ENCODE data around the gene CDKAL1. TPM values are rescaled to one million over a fixed set of nuclear protein-coding genes. Genes with fewer than 3 reads are reported as not detected.

CDKAL1 gene
- total and polyA plus RNA-seq, 4 donors: 2.0 to 12.9 (median 6.7) TPM

DNA sequence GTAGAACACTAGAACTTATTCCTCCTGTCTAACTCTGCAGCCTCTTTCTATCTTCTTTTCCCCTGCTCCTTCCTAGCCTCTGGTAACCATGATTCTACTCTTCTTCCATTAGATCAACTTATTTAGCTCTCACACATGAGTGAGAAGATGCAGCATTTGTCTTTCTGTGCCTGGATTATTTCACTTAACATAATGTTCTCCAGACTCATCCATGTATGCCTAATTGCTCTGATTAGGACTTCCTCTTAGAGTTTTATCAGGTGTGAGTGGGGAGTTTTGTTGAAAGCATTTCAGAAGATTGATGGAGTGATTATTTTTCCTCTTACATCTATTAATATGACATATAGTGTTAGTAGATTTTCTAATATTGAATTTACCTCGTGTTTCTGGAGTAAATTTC is 140.4 kb downstream of the CDKAL1 start:
- Histone ChIP-seq H3K4me3 (ENCODE audit: low read depth in 1 of 3, low read length in 3 of 3) (no peak overlapping the region), H3K4me1 (ENCODE audit: control insufficient read depth in 4 of 4, insufficient read depth in 4 of 4, low read length in 3 of 4) (no peaks in the 10 kb centered on the region), H3K27ac (ENCODE audit: low read depth in 1 of 2, low read length in 2 of 2) (no peak overlapping the region), H3K9me3 (ENCODE audit: control insufficient read depth in 4 of 4, low read length in 3 of 4) (no peaks in the 10 kb centered on the region), H3K27me3 (ENCODE audit: control insufficient read depth in 4 of 4, insufficient read depth in 4 of 4, low read length in 3 of 4) (no peaks in the 10 kb centered on the region), H3K9ac (ENCODE audit: low read depth in 1 of 2, low read length in 2 of 2) (no peak overlapping the region), H3K36me3 (ENCODE audit: control insufficient read depth in 4 of 4, insufficient read depth in 3 of 4, low read depth in 1 of 4, low read length in 3 of 4) (no peaks in the 10 kb centered on the region)
- TF ChIP-seq, protein P1, sequence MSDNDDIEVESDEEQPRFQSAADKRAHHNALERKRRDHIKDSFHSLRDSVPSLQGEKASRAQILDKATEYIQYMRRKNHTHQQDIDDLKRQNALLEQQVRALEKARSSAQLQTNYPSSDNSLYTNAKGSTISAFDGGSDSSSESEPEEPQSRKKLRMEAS (IDR thresholded peaks at IDR 0.05): no peak
- TF ChIP-seq EGR1 (IDR thresholded peaks at IDR 0.05; ENCODE audit: low read depth in 2 of 2) (no peak), HNF4G (IDR thresholded peaks at IDR 0.05) (no peak), SP1 (IDR thresholded peaks at IDR 0.05) (no peak), RXRA (IDR thresholded peaks at IDR 0.05) (no peak), HNF4A (conservative IDR thresholded peaks at IDR 0.05) (no peak), YY1 (IDR thresholded peaks at IDR 0.05) (no peak), JUND (IDR thresholded peaks at IDR 0.05) (no peak), NR2F2 (IDR thresholded peaks at IDR 0.05) (no peak), FOXA1 (IDR thresholded peaks at IDR 0.05) (no peak), RAD21 (IDR thresholded peaks at IDR 0.05) (no peak), GABPA (IDR thresholded peaks at IDR 0.05 in 1 of 2, conservative IDR thresholded peaks at IDR 0.05 in 1 of 2) (no peak), FOXA2 (IDR thresholded peaks at IDR 0.05) (no peak)
- TF ChIP-seq, protein P2, sequence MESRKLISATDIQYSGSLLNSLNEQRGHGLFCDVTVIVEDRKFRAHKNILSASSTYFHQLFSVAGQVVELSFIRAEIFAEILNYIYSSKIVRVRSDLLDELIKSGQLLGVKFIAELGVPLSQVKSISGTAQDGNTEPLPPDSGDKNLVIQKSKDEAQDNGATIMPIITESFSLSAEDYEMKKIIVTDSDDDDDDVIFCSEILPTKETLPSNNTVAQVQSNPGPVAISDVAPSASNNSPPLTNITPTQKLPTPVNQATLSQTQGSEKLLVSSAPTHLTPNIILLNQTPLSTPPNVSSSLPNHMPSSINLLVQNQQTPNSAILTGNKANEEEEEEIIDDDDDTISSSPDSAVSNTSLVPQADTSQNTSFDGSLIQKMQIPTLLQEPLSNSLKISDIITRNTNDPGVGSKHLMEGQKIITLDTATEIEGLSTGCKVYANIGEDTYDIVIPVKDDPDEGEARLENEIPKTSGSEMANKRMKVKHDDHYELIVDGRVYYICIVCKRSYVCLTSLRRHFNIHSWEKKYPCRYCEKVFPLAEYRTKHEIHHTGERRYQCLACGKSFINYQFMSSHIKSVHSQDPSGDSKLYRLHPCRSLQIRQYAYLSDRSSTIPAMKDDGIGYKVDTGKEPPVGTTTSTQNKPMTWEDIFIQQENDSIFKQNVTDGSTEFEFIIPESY (IDR thresholded peaks at IDR 0.05): no peak
- TF ChIP-seq, protein P3, sequence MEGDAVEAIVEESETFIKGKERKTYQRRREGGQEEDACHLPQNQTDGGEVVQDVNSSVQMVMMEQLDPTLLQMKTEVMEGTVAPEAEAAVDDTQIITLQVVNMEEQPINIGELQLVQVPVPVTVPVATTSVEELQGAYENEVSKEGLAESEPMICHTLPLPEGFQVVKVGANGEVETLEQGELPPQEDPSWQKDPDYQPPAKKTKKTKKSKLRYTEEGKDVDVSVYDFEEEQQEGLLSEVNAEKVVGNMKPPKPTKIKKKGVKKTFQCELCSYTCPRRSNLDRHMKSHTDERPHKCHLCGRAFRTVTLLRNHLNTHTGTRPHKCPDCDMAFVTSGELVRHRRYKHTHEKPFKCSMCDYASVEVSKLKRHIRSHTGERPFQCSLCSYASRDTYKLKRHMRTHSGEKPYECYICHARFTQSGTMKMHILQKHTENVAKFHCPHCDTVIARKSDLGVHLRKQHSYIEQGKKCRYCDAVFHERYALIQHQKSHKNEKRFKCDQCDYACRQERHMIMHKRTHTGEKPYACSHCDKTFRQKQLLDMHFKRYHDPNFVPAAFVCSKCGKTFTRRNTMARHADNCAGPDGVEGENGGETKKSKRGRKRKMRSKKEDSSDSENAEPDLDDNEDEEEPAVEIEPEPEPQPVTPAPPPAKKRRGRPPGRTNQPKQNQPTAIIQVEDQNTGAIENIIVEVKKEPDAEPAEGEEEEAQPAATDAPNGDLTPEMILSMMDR (IDR thresholded peaks at IDR 0.05; ENCODE audit: low read depth, low read length, missing input control): no peak
- TF ChIP-seq, protein P4, sequence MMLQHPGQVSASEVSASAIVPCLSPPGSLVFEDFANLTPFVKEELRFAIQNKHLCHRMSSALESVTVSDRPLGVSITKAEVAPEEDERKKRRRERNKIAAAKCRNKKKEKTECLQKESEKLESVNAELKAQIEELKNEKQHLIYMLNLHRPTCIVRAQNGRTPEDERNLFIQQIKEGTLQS (IDR thresholded peaks at IDR 0.05): no peak
- 82% methylated on average over 1 of the region's 1 CpG for WGBS
- DNase-seq (ENCODE audit: low spot score): no peak

DNA sequence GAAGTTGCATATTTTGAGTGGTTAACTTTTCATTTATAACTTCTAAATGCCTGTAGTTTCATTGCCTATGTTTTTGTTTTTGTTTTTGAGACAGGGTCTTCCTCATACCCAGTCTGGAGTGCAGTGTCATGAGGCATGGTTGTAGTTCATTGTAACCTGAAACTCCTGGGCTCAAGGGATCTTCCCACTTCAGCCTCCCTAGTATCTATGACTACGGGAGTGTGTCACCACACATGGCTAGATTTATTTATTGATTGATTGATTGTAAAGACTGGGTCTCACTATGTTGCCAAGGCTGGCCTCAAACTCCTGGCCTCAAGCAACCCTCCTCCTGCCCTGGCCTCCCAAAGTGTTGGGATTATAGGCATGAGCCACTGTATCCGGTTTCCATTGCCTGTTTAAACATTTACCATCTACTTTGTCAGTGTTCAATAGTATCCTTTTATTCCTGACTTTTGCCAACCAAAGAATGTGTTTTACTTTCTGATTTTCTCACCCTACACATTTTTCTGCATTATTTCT is 144.6 kb downstream of the CDKAL1 start:
- H3K27me3 ChIP-seq (ENCODE audit: control insufficient read depth in 4 of 4, insufficient read depth in 4 of 4, low read length in 3 of 4): no peaks in the 10 kb centered on the region
- H3K4me3 ChIP-seq (ENCODE audit: low read depth in 1 of 3, low read length in 3 of 3): no peak overlapping the region
- no peak for DNase-seq (ENCODE audit: low spot score)
- H3K4me1 ChIP-seq (ENCODE audit: control insufficient read depth in 4 of 4, insufficient read depth in 4 of 4, low read length in 3 of 4): peaks cover 0 to 5% (median 0%) of the 10 kb centered on the region in 4 donors
- H3K27ac ChIP-seq (ENCODE audit: low read depth in 1 of 2, low read length in 2 of 2): no peak overlapping the region
- no peak overlapping the region for H3K9ac ChIP-seq (ENCODE audit: low read depth in 1 of 2, low read length in 2 of 2)
- no peaks in the 10 kb centered on the region for H3K9me3 ChIP-seq (ENCODE audit: control insufficient read depth in 4 of 4, low read length in 3 of 4)
- 93% methylated on average over 2 of the region's 2 CpGs for WGBS
- H3K36me3 ChIP-seq (ENCODE audit: control insufficient read depth in 4 of 4, insufficient read depth in 3 of 4, low read depth in 1 of 4, low read length in 3 of 4): no peaks in the 10 kb centered on the region
- TF ChIP-seq EGR1 (IDR thresholded peaks at IDR 0.05; ENCODE audit: low read depth in 2 of 2) (no peak), TAF1 (conservative IDR thresholded peaks at IDR 0.05) (no peak), SP1 (IDR thresholded peaks at IDR 0.05) (no peak), FOXA2 (IDR thresholded peaks at IDR 0.05) (no peak), RAD21 (IDR thresholded peaks at IDR 0.05) (no peak), GABPA (IDR thresholded peaks at IDR 0.05 in 1 of 2, conservative IDR thresholded peaks at IDR 0.05 in 1 of 2) (no peak), HNF4A (conservative IDR thresholded peaks at IDR 0.05) (no peak)
- TF ChIP-seq, protein P2 (IDR thresholded peaks at IDR 0.05): no peak
- TF ChIP-seq, protein P3 (IDR thresholded peaks at IDR 0.05; ENCODE audit: low read depth, low read length, missing input control): no peak
- TF ChIP-seq, protein P1 (IDR thresholded peaks at IDR 0.05): no peak
- TF ChIP-seq, protein P4 (IDR thresholded peaks at IDR 0.05): no peak

Measured in liver (tissue), 9 donors.